Testis (tissue), 3 donors: Measurements from ENCODE around the gene TPM4. TPM values are rescaled to one million over a fixed set of nuclear protein-coding genes. Genes with fewer than 3 reads are reported as not detected.

Experiments
- DNase-seq: peaks from one replicate; pipeline ENCODE4 v3.0.0-alpha.2; 2019
- H3K27ac ChIP-seq, 2 donors: fragments of 200-600 bp; sonication (generic); one replicate each; pipeline ENCODE4 v1.5.1; 2019
- H3K27me3 ChIP-seq: fragments of 200-600 bp; sonication (generic); one replicate; pipeline ENCODE4 v1.5.1; 2019
- H3K36me3 ChIP-seq: fragments of 200-600 bp; sonication (generic); one replicate; pipeline ENCODE4 v1.5.1; 2017; ENCODE audit warnings: low read depth; ENCODE audit errors: missing control alignments
- H3K4me1 ChIP-seq: fragments of 200-600 bp; sonication (generic); one replicate; pipeline ENCODE4 v1.5.1; 2019
- H3K4me3 ChIP-seq, 2 donors: fragments of 200-600 bp; sonication (generic); one replicate each; pipeline ENCODE4 v1.5.1; 2017 to 2019
- H3K9me3 ChIP-seq: fragments of 200-600 bp; sonication (generic); one replicate; pipeline ENCODE4 v1.5.1; 2017
- POLR2A ChIP-seq: fragments of 450-650 bp; IDR thresholded peaks from one replicate; pipeline ENCODE4 v1.6.1; 2017; ENCODE audit warnings: antibody characterized with exemption, mild to moderate bottlenecking, moderate library complexity
- WGBS, 2 donors: methylation state at CpG; one replicate each; pipeline ENCODE4 v1.1.5; 2018; 5-methylcytosine and 5-hydroxymethylcytosine counted together
- intact Hi-C: fragments of 100-400 bp; cut with DNase I; formaldehyde crosslinking; loops from one replicate; pipeline ENCODE4 v1.15.1; 2023; ENCODE audit warnings: low total_unique reads
- polyA plus RNA-seq: library from polyadenylated mRNA; stranded (reverse); fragments of 350-450 nt; fragmentation: Illumina TruSeq; extraction: RNeasy Lipid Tissue Mini Kit (QIAGEN cat#74804); gene quantifications from one replicate; pipeline ENCODE4 v1.2.3, GENCODE V29; 2014; ENCODE audit warnings: low read depth, low replicate concordance; ENCODE audit not compliant: insufficient read depth
- total RNA-seq, 2 donors: library from RNA; depleted of rRNA; stranded (reverse); fragments of >200 nt; gene quantifications; one replicate each; pipeline ENCODE4 v1.2.3, GENCODE V29; 2016
- TF ChIP-seq, protein P1 (sequence below), 3 experiments: fragments of 450-650 bp in 2 of 3; fragments of 200-600 bp in 1 of 3; sonication (generic) in 1 of 3; IDR thresholded peaks; one replicate each; pipeline ENCODE4 v1.5.1; 2016 to 2019; ENCODE audit warnings: antibody characterized with exemption in 3 of 3, mild to moderate bottlenecking in 2 of 3, moderate library complexity in 1 of 3

TPM4 gene
- total and polyA plus RNA-seq, 3 donors from 2014 or later = 212 to 271 (median 227) TPM

DNA sequence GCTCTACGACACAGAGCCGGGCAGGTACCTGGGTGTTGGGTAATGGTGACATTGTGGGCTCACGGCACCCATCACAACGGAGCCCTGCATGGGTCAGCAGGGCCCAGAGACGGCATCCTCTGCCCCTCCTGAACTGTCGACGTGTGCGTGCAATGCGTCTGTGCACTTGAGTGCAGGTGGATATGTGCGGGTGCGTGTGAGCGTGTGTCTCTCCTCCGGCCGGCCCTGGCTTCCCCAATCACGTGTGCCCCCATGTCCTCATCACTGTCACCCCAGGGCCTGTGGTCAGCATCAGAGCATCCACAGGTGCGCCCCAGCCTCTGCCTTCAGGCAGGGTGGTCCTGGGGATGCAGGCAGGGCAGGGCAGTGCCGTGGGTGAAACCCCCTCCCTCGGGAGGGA lies 37.2 kb upstream of the TPM4 start:
- WGBS, 2 donors = 90 to 91% methylated on average over 14 to 18 of the region's 18 CpGs
- Histone ChIP-seq H3K9me3 (no peaks in the 10 kb centered on the region), H3K4me1 (peaks cover 3% of the 10 kb centered on the region), H3K4me3 (no peak overlapping the region), H3K27me3 (no peaks in the 10 kb centered on the region), H3K36me3 (no peaks in the 10 kb centered on the region), H3K27ac (no peak overlapping the region)
- no peak for DNase-seq
- TF ChIP-seq, protein P1, sequence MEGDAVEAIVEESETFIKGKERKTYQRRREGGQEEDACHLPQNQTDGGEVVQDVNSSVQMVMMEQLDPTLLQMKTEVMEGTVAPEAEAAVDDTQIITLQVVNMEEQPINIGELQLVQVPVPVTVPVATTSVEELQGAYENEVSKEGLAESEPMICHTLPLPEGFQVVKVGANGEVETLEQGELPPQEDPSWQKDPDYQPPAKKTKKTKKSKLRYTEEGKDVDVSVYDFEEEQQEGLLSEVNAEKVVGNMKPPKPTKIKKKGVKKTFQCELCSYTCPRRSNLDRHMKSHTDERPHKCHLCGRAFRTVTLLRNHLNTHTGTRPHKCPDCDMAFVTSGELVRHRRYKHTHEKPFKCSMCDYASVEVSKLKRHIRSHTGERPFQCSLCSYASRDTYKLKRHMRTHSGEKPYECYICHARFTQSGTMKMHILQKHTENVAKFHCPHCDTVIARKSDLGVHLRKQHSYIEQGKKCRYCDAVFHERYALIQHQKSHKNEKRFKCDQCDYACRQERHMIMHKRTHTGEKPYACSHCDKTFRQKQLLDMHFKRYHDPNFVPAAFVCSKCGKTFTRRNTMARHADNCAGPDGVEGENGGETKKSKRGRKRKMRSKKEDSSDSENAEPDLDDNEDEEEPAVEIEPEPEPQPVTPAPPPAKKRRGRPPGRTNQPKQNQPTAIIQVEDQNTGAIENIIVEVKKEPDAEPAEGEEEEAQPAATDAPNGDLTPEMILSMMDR (IDR thresholded peaks at IDR 0.05) = no peak
- no peak for TF ChIP-seq POLR2A
- intact Hi-C loops = no loop called here

DNA sequence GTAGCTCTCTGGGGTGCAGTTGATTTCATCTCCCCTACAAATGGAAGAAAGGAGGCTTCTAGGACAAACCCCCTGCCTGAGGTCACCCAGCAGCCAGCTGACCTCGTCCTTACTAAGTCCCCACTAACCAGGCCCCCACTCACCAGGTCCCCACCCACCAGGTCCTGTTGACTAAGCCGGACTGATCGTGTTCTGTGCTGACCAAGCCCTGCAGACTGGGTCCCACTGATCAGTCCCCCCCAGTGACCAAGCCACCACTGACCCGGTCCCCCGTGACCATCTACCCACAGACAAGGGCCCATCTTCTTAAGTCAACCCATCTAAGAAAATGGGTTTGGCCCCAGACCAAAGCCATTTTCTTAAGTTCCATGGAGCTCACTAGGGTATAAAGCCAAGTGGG lies 36.8 kb upstream of the TPM4 start:
- no peak overlapping the region for H3K4me3 ChIP-seq
- TF ChIP-seq, protein P1 (IDR thresholded peaks at IDR 0.05) = no peak
- no peak for TF ChIP-seq POLR2A
- 87 to 94% methylated on average over 5 of the region's 5 CpGs for WGBS, 2 donors
- H3K27me3 ChIP-seq = no peaks in the 10 kb centered on the region
- intact Hi-C loops = no loop called here
- no peak overlapping the region for H3K27ac ChIP-seq
- no peak for DNase-seq
- H3K36me3 ChIP-seq = no peaks in the 10 kb centered on the region
- H3K9me3 ChIP-seq = no peaks in the 10 kb centered on the region
- peaks cover 3% of the 10 kb centered on the region for H3K4me1 ChIP-seq

DNA sequence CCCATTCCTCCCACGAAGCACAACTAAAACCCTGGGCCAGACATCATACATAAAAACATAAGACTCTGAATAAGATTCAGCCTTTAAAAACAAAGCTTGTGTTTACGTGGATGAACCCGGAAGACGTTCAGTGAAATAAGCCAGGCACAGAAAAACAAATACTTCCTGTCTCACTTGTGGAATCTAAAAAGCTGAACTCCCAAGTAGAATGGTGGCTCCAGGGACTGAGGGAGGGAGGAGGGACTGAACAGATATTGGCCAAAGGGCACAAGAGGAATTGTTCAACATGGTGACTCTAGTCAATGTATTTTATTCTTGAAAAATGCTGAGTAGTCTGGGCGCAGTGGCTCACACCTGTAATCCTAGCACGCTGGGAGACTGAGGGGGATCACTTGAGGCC lies 35.7 kb upstream of the TPM4 start:
- 61 to 70% methylated on average over 6 of the region's 6 CpGs for WGBS, 2 donors
- intact Hi-C loops = loop anchor here (5.0 kb wide), 1 partner anchor 142 kb away; no protein-coding TSS in a partner anchor
- H3K4me1 ChIP-seq = peaks cover 3% of the 10 kb centered on the region
- no peak for DNase-seq
- no peak overlapping the region for H3K4me3 ChIP-seq
- H3K9me3 ChIP-seq = no peaks in the 10 kb centered on the region
- H3K36me3 ChIP-seq = no peaks in the 10 kb centered on the region
- TF ChIP-seq, protein P1 (IDR thresholded peaks at IDR 0.05) = no peak
- TF ChIP-seq POLR2A = no peak
- H3K27me3 ChIP-seq = no peaks in the 10 kb centered on the region
- H3K27ac ChIP-seq = no peak overlapping the region

DNA sequence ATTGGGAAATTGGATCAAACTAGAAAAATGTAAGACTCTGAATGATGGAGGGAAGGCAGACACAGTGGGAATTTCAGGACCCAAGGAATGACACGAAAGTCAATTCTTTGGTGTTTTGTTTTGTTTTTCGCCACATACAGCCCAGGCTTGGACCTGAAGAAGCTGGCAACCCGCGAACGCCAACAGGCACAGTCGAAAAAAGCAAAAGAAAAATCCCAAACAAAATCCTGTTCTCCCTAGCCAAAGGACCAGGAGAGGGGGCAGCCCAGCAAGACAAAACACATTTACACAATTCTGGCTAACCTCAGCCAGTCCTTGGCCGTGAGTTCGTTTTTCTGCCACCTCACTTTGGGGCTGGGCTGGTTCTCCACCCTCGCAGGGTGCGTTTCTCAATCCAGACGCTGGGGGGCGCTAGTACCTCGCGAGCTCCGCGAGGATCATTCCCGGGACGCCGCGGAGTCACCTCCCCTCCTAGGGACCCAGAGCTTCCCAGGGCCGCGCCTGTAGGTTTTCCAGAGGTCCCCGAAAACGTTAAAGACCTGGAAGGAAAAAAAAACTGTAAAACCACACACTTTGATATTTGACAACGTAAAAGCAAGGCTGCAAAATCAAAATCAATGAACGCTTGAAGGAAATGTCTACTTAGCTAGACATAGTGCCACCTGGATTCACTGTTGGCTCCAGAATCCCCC lies 34.9 kb upstream of the TPM4 start:
- Histone ChIP-seq H3K4me3 (no peak overlapping the region), H3K4me1 (peaks cover 3% of the 10 kb centered on the region), H3K27me3 (no peaks in the 10 kb centered on the region), H3K9me3 (no peaks in the 10 kb centered on the region), H3K27ac (no peak overlapping the region), H3K36me3 (no peaks in the 10 kb centered on the region)
- TF ChIP-seq, protein P1 (IDR thresholded peaks at IDR 0.05) = peak; percentile 94 to 99 (median 94)
- TF ChIP-seq POLR2A = no peak
- peak; percentile 87 for DNase-seq
- 7 to 8% methylated on average over 26 of the region's 26 CpGs for WGBS, 2 donors
- intact Hi-C loops = loop anchor here (5.0 kb wide), 1 partner anchor 141 kb away; no protein-coding TSS in a partner anchor

DNA sequence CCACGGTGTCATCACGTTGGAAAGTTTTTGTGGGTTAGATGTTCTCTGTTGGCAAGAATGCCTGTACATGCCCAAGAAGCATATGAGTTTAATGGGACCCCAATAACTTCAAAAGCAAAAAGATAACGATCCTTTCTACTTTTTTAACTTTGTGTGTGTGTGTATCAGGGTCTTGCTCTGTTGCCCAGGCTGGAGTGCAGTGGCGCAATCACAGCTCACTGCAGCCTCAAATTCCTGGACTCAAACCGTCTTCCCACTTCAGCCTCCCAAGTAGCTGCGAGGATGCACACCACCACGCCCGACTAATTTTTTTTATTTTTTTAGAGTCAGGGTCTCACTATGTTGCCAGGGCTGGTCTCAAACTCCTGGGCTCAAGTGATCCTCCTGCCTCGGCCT lies 34.3 kb upstream of the TPM4 start:
- TF ChIP-seq POLR2A = no peak
- TF ChIP-seq, protein P1 (IDR thresholded peaks at IDR 0.05) = no peak
- Histone ChIP-seq H3K4me3 (no peak overlapping the region), H3K4me1 (peaks cover 3% of the 10 kb centered on the region), H3K9me3 (no peaks in the 10 kb centered on the region), H3K27ac (no peak overlapping the region), H3K27me3 (no peaks in the 10 kb centered on the region), H3K36me3 (no peaks in the 10 kb centered on the region)
- 39 to 58% methylated on average over 9 of the region's 9 CpGs for WGBS, 2 donors
- no peak for DNase-seq
- intact Hi-C loops = loop anchor here (5.0 kb wide), 1 partner anchor 140 kb away; no protein-coding TSS in a partner anchor
